OCI-LY1 (cell line): ENCODE results near the gene ATP11C.

Experiments
- EZH2 ChIP-seq: fragments of 200-600 bp; sonication (generic), shearing (Covaris generic); IDR thresholded peaks from 2 replicates; pipeline ENCODE4 v1.8.0; 2017; ENCODE audit warnings: borderline replicate concordance, mixed run types, mild to moderate bottlenecking, antibody characterized with exemption, low read length, moderate library complexity, mixed read lengths
- TF ChIP-seq, protein P1 (sequence below): fragments of 200-600 bp; sonication (generic), shearing (Covaris generic); IDR thresholded peaks from 2 replicates; pipeline ENCODE4 v1.5.1; 2017; ENCODE audit warnings: mild to moderate bottlenecking, antibody characterized with exemption, low read length, moderate library complexity, mixed read lengths

DNA sequence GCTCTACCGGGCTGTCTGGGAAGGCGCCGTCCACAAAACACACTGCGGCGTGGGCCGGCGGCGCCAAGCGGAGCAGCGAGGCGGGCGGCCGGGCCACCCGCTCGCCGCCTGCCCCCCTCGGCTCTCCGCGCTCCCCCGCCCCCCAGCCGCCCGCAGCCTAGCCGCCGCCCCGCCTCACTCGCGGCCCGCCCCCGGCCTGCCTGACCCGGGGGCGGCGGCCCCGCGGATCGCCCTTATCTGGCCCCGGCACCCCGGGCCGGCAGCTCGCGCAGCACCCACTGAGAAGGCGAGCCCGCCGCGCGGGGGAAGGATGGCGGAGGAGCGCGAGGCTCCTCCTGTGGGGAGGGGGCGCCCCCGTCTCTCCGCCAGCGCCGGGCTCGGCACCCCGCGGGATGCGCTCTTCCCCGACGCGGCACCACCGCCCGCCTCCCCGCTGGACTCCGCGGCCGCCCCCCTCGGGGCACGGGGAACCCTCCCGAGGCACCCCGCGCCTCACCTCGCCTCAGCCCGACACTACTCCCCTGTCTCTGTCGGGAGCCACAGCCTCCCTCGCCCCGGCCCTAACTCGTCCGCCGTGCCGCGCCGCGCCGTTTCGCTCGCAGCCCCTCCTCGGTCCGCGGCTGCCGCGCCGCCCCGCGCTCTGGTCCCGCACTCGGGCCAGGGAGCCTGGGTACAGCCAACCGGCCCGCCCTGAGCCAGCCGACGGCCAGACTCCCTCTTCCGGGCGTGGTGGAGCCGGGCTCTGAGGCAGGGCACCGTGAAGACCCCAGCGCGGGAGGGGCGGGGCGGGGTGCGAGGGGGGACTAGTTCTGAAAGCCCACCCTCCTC, 566 bp downstream of the ATP11C start:
- TF ChIP-seq EZH2 = no peak
- TF ChIP-seq, protein P1, sequence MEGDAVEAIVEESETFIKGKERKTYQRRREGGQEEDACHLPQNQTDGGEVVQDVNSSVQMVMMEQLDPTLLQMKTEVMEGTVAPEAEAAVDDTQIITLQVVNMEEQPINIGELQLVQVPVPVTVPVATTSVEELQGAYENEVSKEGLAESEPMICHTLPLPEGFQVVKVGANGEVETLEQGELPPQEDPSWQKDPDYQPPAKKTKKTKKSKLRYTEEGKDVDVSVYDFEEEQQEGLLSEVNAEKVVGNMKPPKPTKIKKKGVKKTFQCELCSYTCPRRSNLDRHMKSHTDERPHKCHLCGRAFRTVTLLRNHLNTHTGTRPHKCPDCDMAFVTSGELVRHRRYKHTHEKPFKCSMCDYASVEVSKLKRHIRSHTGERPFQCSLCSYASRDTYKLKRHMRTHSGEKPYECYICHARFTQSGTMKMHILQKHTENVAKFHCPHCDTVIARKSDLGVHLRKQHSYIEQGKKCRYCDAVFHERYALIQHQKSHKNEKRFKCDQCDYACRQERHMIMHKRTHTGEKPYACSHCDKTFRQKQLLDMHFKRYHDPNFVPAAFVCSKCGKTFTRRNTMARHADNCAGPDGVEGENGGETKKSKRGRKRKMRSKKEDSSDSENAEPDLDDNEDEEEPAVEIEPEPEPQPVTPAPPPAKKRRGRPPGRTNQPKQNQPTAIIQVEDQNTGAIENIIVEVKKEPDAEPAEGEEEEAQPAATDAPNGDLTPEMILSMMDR = no peak
